ENCODE measurements around the gene ADCK1. TPM values are rescaled to one million over a fixed set of nuclear protein-coding genes. Genes with fewer than 3 reads are reported as not detected.

The ADCK1 gene
- total and polyA plus RNA-seq, 2 of the 13 experiments (the other 11 are each of a cell fraction or from before 2014, with no cell fraction given), result 3.9 to 6.3 TPM

- Histone ChIP-seq H3K36me3 (replicated peaks in 1 of 2; ENCODE audit: control insufficient read depth in 1 of 2, insufficient read depth in 2 of 2, low read length in 2 of 2) (no peaks in the 10 kb centered on the region), H3K9me3 (ENCODE audit: low read length) (no peaks in the 10 kb centered on the region), H3K4me3 (replicated peaks in 1 of 3; ENCODE audit: insufficient read depth in 1 of 3, low read depth in 2 of 3, low read length in 3 of 3) (no peak overlapping the region), H2AFZ (ENCODE audit: low read length) (no peak overlapping the region), H3K27me3 (ENCODE audit: control insufficient read depth in 1 of 2, insufficient read depth in 2 of 2, low read length in 2 of 2) (no peaks in the 10 kb centered on the region), H3K27ac (ENCODE audit: extremely low read length, insufficient read depth, low read length) (no peak overlapping the region), H3K4me2 (ENCODE audit: low read depth, low read length) (no peak overlapping the region), H3K4me1 (ENCODE audit: insufficient read depth, low read length) (peaks cover 10% of the 10 kb centered on the region), H3K9ac (ENCODE audit: insufficient read depth, low read depth, low read length) (no peak overlapping the region), H3K79me2 (ENCODE audit: insufficient read depth, low read length) (no peaks in the 10 kb centered on the region), H4K20me1 (ENCODE audit: insufficient read depth, low read length) (no peaks in the 10 kb centered on the region)
- no peak for ATAC-seq
- DNase-seq (ENCODE audit: low spot score), result no peak
- intact Hi-C loops (cut with micrococcal nuclease; ENCODE audit: unreplicated experiment), result loop anchor here (10.0 kb wide), 2 partner anchors 696 to 726 kb away; no protein-coding TSS in a partner anchor
- FAIRE-seq, result no peak
- 82% methylated on average over 11 of the region's 13 CpGs for WGBS (ENCODE audit: low lambda C conversion rate)
- no peak for TF ChIP-seq ZKSCAN1 (IDR thresholded peaks at IDR 0.05; ENCODE audit: low read length)
- TF ChIP-seq ZBTB34 (CRISPR knock-in tag; IDR thresholded peaks at IDR 0.05), result no peak
- TF ChIP-seq ZNF350 (CRISPR knock-in tag; IDR thresholded peaks at IDR 0.05; ENCODE audit: borderline replicate concordance, low read depth), result no peak
- TF ChIP-seq NFE2 (CRISPR knock-in tag; IDR thresholded peaks at IDR 0.05), result no peak
- no peak for TF ChIP-seq ZFP36L2 (CRISPR knock-in tag; IDR thresholded peaks at IDR 0.05)
- no peak for TF ChIP-seq HINFP (CRISPR knock-in tag; IDR thresholded peaks at IDR 0.05; ENCODE audit: low read depth)
- TF ChIP-seq ZC3H4 (CRISPR knock-in tag; IDR thresholded peaks at IDR 0.05; ENCODE audit: borderline replicate concordance), result no peak
- TF ChIP-seq PBX3 (CRISPR knock-in tag; IDR thresholded peaks at IDR 0.05; ENCODE audit: borderline replicate concordance), result no peak
- no peak for TF ChIP-seq ZNF292 (CRISPR knock-in tag; IDR thresholded peaks at IDR 0.05; ENCODE audit: borderline replicate concordance, low read depth)
- TF ChIP-seq GMEB2 (CRISPR knock-in tag; IDR thresholded peaks at IDR 0.05; ENCODE audit: low read depth), result no peak
- no peak for TF ChIP-seq FOXA1 (IDR thresholded peaks at IDR 0.05)
- TF ChIP-seq FOXA1 (CRISPR knock-in tag; IDR thresholded peaks at IDR 0.05), result no peak
- no peak for TF ChIP-seq NR2F1 (CRISPR knock-in tag; IDR thresholded peaks at IDR 0.05)
- no peak for TF ChIP-seq ZNF709 (CRISPR knock-in tag; IDR thresholded peaks at IDR 0.05)
- TF ChIP-seq MZF1 (CRISPR knock-in tag; IDR thresholded peaks at IDR 0.05; ENCODE audit: borderline replicate concordance), result no peak
- no peak for TF ChIP-seq ZNF556 (CRISPR knock-in tag; IDR thresholded peaks at IDR 0.05; ENCODE audit: borderline replicate concordance)
- no peak for TF ChIP-seq ZNF713 (CRISPR knock-in tag; IDR thresholded peaks at IDR 0.05)
- TF ChIP-seq RBFOX2 (IDR thresholded peaks at IDR 0.05; ENCODE audit: low read depth, low read length), result no peak
- CTCF ChIA-PET (ENCODE audit: low intra/inter-chr PET ratio, low total read pairs), result no interaction called here
- no TSS peak for BruUV-seq (replicated peaks)
- POLR2A ChIA-PET, result no interaction called here
- in situ Hi-C loops (cut with HindIII; ENCODE audit: extremely low pct_ligation_motif_present, low pct_unique_long_range_greater_than_20kb), result loop anchor here (10.0 to 25.0 kb wide), 2 partner anchors 116 to 719 kb away; no protein-coding TSS in a partner anchor
These were observed 68.8 kb downstream of the ADCK1 start for GRCh38 chr14:77868552-77869285.

All from HepG2 (cell line).